GM19351 (cell line): ENCODE data around the gene FAM9C.
"Not testable (repeated sequence)": the region's sequence is repeated elsewhere in the genome, so short reads cannot be mapped to it uniquely, and the experiment has no call there.

Experiments used
- ATAC-seq: cut with Tn5 transposase; IDR thresholded peaks from one replicate; pipeline ENCODE4 v1.9.1; 2021; ENCODE audit warnings: mild to moderate bottlenecking, moderate library complexity; ENCODE audit not compliant: unreplicated experiment

FAM9C gene

DNA sequence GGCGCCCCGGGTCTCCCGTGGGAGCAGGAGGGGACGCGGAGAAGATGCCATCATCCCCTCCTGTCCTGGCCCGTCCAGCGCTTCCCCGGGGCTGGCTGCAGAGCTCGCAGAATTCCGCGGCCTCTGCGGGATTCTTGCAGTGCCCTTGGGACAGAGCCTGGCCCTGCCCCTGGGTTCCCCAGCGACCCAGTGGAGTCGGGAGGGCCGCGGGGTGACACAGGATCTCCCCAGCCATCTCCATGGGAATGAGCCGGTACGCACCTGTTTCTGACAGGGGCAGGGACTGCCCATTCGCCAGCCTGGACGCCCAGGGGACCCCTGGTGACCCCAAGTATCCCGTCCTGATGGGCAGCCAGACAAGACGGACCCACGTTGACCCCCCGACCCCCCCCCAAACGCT lies 482 bp downstream of the FAM9C start:
- no peak for ATAC-seq

DNA sequence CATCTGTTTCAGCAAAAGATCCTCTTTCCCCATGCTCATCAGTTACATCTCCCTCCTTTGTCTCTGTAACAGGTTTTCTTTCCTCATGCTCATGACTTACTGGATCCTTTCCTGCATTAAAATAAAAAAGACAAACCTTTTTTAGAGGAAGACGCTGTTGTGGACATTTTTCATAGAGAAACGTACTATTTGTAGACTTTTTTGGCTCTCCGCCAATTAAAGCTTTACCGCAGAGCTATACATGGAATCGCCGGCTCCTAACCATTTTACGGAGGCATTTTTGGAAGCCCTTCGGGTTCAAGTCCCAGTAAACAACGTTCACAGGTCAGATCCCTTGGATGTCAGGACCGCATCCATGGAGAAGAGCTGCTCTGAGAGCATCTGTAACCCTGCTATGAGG lies 1.3 kb downstream of the FAM9C start:
- ATAC-seq = no peak

DNA sequence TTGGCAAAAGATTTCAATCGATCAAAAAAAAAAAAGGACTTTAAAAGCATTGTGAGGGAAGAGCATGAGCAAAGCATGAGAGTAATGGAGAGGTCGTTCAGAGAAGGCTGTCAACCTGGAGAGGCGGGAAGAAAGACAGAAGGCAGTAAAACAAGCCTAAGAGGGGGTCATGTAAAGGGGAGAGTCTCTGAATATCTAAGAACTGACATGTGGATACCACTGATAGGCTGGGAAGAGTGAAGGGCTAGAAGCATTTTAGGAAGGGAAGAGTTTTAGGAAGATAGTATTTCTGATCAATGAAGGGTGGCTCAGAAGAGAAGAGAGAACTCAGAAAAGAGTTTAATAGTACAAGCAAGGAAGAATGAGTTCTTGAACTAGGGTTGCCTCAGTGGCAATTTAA lies 7.5 kb downstream of the FAM9C start:
- no peak for ATAC-seq

DNA sequence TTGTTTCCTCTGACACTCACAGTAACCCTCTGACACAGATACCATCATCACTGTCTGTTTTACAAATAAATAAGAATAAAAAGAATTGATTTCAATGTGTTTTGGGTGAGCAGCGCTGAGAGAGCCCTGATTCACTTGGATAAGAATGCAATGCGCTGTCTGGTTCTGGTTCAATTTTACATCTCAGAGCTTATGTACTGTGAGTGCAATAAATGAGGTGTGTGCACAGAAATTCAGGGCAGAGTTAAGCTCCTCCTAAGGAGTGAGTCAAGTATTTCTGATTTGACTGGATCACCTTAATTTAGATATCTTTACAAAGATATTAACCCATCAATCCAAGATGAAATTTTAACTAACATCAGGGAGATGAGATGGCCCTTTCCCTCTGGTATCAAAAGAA lies 11.2 kb downstream of the FAM9C start:
- ATAC-seq = no peak

DNA sequence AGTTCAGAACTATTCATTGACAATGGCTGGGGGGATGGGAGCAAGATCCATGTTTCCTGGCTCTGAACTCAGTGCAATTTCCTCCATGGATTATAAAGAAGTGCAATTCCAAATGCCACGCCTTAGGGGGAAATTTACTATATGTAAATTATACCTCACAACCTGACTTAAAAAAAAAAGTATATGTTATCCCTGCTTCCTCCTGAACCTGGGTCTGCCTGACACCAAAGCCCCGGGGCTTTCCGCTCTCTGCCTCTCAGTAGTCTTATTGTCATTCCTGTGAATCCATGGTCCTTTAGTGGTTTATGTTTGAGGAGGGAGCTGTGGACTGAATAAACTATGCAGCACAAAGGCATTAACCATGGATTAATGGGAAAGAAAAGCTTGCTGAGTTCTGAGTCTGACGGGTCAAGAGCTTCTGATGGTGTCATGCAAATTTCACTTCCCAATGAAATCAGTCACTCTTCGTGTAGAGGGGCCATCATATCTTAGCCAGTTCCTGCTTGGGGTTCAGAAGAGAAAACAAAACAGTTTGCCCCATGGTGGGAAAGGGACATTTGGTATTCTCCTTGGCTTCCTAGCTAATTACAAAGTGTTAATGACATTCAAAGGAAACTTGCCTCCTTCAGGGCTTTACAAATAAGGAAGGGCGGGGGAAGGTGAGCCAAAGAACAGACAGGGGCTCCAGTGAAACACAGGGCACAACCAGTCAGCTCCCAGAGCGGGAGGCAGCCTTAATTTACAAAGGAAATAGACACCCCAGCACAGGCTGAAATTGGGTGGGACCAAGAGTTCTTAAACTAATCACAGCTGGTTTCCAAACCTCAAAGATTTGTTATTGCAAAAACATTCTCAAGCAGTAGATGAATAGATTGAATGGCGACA lies 14.3 kb downstream of the FAM9C start:
- ATAC-seq = no peak

DNA sequence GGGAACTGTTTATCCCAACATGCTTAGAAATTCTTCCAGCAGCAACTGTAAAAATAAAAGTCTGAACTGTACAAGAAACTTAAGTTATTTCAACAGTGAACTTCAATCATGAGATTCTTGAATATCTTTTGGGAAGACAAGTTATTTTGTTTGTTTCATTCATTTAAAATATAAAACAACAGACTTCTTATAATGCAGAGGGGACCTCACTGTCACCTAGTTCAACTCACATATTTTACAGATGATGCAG lies 14.9 kb downstream of the FAM9C start:
- ATAC-seq = no peak

DNA sequence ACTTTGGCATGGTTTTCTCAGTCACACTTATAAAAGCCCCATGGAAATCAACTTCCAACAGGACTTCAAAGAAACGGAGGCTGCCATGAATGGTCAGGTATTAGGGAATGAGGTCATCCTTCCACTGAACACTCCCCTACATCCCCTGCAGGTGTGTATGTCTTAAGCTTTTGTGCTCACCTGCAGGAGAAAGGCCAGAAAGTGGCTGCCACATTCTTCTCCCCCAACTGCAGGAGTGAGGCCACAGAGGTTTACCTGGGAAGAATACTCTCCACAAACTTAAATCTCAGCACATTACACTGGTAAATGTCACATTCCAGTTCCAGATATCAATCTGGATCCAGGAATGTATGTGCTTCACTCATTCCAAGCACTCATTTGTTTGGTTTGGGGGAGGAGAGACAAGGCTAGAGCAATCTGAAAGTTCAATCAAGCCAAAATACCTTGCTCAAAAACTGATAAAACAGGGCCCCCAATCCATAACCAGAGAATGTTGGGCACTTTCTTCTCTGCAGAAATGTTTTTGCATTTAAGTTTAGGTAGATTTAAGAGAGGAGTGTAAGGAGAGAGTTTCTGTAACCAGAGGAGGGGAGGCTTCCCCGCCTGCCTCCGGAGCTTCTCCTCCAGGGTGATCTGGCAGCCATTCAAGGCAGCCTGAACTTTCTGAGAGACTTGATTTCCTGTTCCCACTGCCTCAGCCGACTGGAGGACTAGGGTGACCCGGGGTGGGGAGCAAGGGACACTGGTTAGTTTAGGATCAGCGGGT lies 15.4 kb downstream of the FAM9C start:
- ATAC-seq = no peak

DNA sequence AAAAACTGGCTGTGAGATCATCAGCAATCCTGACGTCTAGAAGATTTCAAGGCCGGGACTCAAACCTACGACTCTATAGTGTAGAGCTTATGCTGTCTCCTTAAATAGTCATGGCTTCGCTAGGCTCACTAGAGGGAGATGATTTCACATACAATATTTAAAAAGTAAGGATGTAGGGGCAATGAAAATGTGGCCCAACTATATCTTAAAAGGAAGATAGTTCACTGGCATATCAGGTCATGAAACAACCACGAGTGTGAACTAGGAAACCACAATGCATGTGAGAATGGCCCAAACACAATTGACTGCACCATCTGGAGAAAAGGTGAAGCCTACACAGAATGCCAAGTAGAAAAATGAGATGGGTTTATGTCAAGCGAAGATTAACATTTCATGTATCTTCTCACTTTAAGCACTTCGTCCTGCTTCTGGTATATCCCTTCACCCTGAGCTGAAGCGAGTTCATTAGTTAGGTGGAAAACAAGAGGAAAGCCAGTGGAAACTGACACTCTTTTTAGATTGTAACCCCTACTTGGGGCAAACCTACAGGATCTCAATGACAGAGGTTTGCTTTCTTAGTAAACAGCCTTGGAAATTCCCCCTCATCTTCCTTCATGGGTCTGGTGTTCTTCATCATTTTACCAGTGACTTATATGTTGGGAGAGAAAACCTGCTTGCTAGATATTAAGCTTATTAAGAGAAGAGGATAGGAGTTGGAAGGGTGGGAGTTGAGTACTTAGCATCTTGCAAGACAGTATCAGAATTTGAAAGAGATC lies 17.4 kb downstream of the FAM9C start:
- no peak for ATAC-seq

DNA sequence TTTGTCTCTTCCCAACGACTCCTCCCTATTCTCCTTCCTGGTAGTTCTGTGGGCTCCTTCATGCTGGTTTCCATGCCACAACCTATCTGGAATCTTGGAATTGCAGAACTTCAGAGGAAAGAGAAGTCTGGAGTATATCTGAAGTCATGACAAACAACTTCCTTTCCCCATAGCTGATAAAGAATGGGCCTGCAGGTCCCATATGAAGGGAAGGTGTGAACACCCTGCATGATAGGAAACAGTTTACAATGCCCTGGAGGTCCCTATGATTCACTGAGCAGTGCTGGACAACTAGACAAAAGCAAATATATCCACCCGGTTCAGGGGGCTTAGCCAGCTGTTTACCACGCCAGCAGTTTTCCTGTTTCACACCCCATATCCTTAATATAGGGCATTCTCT lies 19.4 kb downstream of the FAM9C start:
- ATAC-seq = no peak

DNA sequence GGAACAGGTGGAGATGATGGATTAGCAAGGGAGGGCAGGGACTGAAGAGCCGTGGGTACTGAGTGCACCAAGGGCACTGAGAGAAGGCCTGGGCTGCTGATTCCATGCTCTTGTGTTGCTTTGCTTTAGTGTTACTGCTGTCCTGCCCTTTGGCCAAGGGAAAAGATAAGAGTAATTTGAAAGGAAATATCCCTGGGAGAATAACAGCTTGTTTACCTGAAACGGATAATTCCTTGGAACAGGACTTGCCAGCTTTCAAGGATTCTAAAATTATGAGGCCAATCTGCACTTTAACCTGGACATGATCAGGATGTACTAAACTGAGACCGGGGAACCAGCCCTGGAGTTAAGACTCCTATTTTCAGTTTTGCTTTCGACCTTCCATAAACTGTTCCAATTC lies 20.4 kb downstream of the FAM9C start:
- no peak for ATAC-seq

DNA sequence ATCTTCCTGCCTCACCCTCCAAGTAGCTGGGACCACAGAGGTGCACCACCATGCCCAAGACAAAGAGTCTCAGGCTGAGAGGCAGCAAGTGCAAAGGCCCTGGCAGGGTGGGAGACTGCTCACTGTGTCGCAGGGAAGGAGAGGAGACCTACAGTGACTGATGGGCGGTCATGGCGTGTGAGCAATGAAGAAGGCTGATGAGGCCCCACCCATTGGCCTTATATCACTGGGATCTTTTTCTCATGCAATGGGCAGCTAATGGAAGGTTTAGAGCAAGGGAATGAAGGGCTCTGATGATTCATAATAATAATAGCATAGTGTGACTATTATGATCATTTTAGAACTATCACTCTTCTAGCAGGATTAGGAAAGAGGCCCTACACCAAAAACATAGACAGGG lies 20.9 kb downstream of the FAM9C start:
- ATAC-seq = no peak

DNA sequence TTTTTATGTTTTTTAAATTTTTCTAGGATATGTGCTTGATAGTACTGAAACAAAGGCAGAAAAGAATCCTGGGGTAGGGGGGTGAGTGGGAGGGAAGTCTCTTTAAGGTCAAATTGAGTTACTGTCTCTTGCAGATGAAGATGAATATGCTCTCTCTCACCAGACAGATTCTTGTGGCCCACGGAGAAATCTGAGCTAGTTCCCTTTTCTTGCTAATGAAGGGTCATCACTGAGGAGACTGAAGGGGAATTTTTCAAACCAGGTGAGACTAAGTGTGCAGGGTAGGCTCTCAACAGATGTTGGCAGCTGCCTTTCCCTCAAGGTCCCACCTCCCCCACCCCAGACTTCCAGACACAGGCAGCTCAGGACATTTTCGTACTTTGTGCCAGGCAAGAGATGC lies 21.5 kb downstream of the FAM9C start:
- peak; percentile 91 for ATAC-seq

DNA sequence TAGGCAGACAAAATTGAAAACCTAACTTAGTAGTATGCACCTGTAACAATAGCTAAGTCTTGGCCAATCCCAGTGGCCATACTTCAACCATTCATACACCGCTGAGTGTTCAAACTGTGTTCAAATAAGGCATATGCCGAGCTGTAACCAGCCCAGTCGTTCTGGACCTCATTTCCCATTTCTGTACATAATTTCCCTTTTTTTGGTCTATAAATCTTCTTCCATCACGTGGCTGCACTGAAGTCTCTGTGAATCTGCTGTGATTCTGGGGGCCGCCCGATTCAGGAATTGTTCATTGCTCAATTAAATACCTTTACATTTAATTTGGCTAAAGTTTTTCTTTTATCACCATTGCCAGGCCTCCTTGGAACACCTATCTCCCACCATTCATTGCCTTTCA lies 27.7 kb downstream of the FAM9C start:
- not testable (repeated sequence) for ATAC-seq

DNA sequence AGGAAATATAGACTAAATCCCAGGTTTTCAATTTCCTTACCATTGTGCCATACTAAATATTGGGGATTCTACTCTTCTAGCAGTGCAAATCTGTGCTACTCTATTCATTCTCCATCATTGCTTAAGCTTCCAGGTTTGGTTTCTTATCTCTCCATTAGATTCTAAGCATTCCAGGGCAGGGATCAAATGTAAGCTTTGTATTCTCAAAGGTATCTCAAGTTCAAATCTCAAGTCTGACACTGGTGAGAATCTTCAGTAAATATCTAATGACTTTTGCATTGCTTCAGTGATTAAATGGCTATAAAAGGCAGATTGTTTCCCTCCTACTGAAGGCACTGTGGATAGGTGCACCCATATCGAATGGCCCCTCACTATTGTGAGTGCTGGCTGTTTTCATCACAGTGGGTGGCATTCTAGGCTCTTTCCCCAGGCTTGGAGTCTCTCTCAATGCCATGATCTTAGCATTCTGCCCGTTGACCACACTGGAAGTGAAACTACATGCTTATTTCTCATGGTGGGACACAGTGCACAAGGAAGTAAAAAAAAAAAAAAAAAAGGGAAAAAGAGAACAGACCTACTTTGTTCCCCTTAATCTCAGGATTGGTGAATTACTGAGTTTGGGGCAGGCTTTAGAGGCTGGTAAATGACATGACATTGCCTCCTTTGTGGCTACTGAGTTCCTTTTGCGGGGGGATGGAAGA lies 28.7 kb downstream of the FAM9C start:
- no peak for ATAC-seq

DNA sequence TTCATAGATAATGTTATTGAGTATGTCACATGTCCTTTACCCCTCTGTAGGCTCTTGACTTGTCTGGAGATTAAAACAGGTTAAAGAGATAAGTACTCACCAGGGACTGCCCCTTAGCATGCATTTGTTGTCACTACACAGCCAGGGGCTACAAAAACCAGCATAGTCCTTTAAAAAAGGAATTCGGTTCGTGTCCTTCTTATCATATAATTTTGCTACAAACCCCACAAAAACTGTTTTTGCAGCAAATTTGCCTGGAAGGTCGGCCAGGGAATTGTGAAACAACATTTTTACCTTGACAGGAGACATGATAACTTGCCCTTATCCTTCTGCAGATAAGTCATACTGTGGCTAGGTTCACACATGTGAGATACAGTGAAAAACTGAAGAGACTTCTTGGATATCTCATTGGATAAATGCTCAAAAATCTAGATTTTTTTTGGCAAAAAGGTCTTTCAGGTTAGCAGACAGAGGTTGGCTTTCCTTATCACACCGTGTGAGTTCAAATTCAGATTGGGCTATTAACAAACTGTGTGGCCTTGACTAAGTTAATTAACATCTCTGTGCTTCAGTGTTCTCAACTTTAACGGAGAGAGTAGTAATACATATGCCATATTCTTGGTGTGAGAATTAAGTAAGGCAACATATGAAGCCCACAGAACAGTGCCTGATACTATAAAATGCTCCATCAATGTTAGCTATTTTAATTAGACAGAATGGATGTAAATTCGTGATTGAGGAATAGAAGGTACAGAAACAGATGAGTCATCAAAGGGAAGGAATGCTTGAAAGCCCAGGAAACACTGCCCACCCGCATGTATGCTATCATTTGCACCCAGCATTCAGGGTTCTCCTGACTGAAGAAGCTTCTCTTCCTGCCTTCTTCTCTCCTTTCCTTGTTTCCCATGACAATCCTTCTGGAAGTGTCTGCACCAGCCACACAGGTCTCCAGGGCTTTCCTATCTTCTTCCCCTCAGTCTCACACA lies 30.0 kb downstream of the FAM9C start:
- peak; percentile 40 for ATAC-seq

DNA sequence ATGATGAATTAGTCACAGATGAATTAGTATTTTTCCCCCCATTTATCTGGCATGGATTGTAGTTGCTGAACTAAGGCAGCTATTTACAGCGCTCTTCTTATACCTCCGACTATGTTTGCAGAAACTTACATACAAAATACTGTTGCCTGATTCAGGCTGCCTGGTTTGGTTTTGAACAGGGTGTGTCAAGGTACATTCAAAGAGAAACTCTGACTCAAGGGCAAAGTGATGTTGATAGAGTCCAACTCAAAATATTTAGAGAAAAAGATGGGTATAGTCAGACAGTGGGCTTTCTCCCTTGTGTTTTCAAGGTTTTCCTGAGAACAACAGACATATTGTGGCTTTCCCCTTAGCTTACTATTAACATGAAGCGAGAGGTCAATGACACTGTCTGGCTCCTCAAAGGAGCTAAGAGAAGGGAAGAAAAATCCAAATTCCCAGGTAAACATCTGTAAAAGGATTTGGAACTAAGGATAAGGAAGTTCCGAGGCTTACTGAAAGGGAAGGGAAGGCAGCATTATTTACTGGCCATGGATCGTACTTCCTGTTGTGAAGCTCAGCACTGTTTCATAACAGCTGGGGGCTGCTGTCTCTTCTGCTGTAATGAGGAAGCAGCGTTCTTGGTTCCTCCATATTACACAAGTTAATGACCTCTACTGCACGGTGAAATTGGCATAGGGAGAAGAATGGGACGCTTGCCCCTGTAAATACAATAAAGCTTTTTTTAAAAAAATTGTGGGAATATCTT lies 30.9 kb downstream of the FAM9C start:
- peak; percentile 88 for ATAC-seq

DNA sequence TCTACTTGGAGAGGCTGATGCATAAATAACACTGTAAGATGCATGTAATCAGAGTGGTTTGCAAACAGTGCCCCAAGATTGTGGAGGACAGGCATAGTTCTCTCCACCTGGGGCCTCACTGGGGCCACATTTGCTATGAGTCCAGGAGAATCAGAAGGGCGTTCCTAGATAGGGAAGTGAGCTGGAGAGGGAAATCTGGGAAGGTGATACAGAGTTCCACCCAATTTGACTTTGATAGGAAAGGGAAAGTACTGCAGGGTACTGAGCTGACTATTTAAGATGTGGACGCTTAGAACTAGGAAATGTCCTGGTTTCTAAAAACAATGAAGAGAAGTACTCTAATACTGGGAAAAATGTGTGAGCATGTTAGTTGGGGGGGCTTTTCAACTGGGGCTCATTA lies 33.9 kb downstream of the FAM9C start:
- no peak for ATAC-seq

DNA sequence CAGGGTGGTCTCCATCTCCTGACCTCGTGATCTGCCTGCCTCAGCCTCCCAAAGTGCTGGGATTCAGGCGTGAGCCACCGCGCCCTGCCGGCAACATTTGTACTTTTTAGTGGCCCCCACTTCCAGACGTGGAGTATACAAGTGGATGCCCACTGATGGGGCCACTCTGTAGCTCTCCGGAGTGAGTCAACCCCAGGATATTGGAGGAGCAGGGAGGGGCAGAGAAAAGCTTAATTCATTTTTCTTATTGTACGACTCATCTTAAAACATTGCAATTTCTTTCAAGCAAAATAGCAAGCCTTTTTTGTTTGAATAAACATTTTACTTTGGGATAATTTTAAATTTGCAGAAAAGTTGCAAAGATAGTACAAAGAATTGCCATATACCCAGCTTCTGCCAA lies 34.6 kb downstream of the FAM9C start:
- no peak for ATAC-seq

DNA sequence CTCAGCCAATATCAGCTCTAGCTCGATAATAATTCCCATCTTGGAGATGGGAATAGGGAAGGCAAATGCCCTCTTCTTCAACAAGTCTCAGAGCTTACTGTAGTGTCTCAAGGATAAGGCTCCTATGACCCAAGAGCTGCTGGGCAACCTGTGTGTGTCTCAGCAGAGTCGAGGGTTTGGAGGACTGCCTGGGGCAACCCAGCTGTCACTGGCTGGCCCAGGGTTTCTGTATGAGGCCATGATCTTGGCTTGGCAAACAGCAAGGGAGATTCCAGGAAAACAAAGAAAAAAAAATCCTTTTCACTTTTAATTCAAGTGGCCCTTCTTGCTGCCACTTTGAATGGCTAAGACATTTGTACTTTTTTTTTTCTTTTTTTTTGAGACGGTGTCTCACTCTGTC lies 35.1 kb downstream of the FAM9C start:
- ATAC-seq = no peak
